NB4 (cell line): ENCODE results near the gene RANBP3L.

Experiments
- CTCF ChIP-seq: IDR thresholded peaks from one replicate; pipeline ENCODE4 v1.5.1; 2012; ENCODE audit warnings: low read depth, low read length
- TF ChIP-seq, protein P1 (sequence below): IDR thresholded peaks from 2 replicates; pipeline ENCODE4 v1.6.1; 2011; ENCODE audit warnings: low read depth, low read length

DNA sequence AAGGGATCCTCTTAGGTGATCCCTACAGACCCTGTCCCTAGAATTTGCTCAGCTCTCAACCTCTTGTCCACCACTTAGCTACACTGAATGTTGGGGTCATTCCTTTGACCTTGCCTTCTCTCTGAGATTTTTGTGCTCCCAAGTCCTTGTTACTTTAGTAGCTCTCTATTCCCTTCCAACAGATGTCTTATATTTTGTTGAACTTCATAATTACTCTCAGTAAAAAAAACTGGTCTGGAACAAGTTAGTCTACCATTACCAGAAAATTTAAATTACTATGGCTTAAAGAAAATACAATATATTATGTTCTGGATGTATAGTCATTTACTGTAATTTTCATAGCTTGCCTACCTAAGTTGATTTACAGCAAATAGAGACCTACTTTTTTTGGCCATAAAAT, 23.5 kb upstream of the RANBP3L start:
- TF ChIP-seq, protein P1, sequence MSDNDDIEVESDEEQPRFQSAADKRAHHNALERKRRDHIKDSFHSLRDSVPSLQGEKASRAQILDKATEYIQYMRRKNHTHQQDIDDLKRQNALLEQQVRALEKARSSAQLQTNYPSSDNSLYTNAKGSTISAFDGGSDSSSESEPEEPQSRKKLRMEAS = no peak
- no peak for TF ChIP-seq CTCF
